ENCODE data around the gene LYSMD2.

LYSMD2 gene

GRCh38 chr15:51681303-51681963 is 56.0 kb downstream of the LYSMD2 start, which contains the start of gene SCG3:
Gene SCG3, plus strand, starts transcription at chr15:51681503. Its CDS starts 253 bp downstream, at chr15:51681756.
- H3K4me1 ChIP-seq (ENCODE audit: insufficient read depth, poor library complexity, severe bottlenecking) = no peaks in the 10 kb centered on the region
- DNase-seq (ENCODE audit: low spot score) = peak; percentile 91
- no peak for TF ChIP-seq CTCF (IDR thresholded peaks at IDR 0.05; ENCODE audit: poor library complexity, severe bottlenecking)
- ATAC-seq (ENCODE audit: low read depth) = peak; percentile 98
- peak within 1 kb of the TSS; percentile 7 for H3K4me3 ChIP-seq (ENCODE audit: severe bottlenecking)
- H3K36me3 ChIP-seq (ENCODE audit: low read depth) = no peaks in the 10 kb centered on the region
- H3K27ac ChIP-seq (ENCODE audit: poor library complexity, severe bottlenecking) = no peak within 1 kb of the TSS
- H3K27me3 ChIP-seq (ENCODE audit: insufficient read depth, poor library complexity, severe bottlenecking) = peaks cover 45% of the 10 kb centered on the region
- H3K9me3 ChIP-seq (ENCODE audit: severe bottlenecking) = no peaks in the 10 kb centered on the region

GRCh38 chr15:51680321-51680720 is 57.1 kb downstream of the LYSMD2 start:
- no peaks in the 10 kb centered on the region for H3K9me3 ChIP-seq (ENCODE audit: severe bottlenecking)

GRCh38 chr15:51678096-51678495 is 59.4 kb downstream of the LYSMD2 start:
- no peaks in the 10 kb centered on the region for H3K36me3 ChIP-seq (ENCODE audit: low read depth)
- H3K27ac ChIP-seq (ENCODE audit: poor library complexity, severe bottlenecking) = no peak overlapping the region
- TF ChIP-seq CTCF (IDR thresholded peaks at IDR 0.05; ENCODE audit: poor library complexity, severe bottlenecking) = no peak
- DNase-seq (ENCODE audit: low spot score) (no peak), ATAC-seq (ENCODE audit: low read depth) (no peak)
- H3K9me3 ChIP-seq (ENCODE audit: severe bottlenecking) = no peaks in the 10 kb centered on the region
- H3K4me3 ChIP-seq (ENCODE audit: severe bottlenecking) = no peak overlapping the region
- H3K4me1 ChIP-seq (ENCODE audit: insufficient read depth, poor library complexity, severe bottlenecking) = no peaks in the 10 kb centered on the region
- H3K27me3 ChIP-seq (ENCODE audit: insufficient read depth, poor library complexity, severe bottlenecking) = peaks cover 20% of the 10 kb centered on the region

More at GRCh38 chr15:51680321-51680720, 57.1 kb downstream of the LYSMD2 start:
- no peak overlapping the region for H3K27ac ChIP-seq (ENCODE audit: poor library complexity, severe bottlenecking)
- no peak overlapping the region for H3K4me3 ChIP-seq (ENCODE audit: severe bottlenecking)
- ATAC-seq (ENCODE audit: low read depth) (no peak), DNase-seq (ENCODE audit: low spot score) (no peak)
- TF ChIP-seq CTCF (IDR thresholded peaks at IDR 0.05; ENCODE audit: poor library complexity, severe bottlenecking) = no peak
- H3K36me3 ChIP-seq (ENCODE audit: low read depth) = no peaks in the 10 kb centered on the region
- no peaks in the 10 kb centered on the region for H3K4me1 ChIP-seq (ENCODE audit: insufficient read depth, poor library complexity, severe bottlenecking)
- peaks cover 41% of the 10 kb centered on the region for H3K27me3 ChIP-seq (ENCODE audit: insufficient read depth, poor library complexity, severe bottlenecking)

- no peak for ATAC-seq (ENCODE audit: low read depth)
- no peak for TF ChIP-seq CTCF (IDR thresholded peaks at IDR 0.05; ENCODE audit: poor library complexity, severe bottlenecking)
- Histone ChIP-seq H3K4me3 (ENCODE audit: severe bottlenecking) (no peak overlapping the region), H3K9me3 (ENCODE audit: severe bottlenecking) (no peaks in the 10 kb centered on the region), H3K27me3 (ENCODE audit: insufficient read depth, poor library complexity, severe bottlenecking) (peaks cover 14% of the 10 kb centered on the region), H3K27ac (ENCODE audit: poor library complexity, severe bottlenecking) (no peak overlapping the region), H3K36me3 (ENCODE audit: low read depth) (no peaks in the 10 kb centered on the region), H3K4me1 (ENCODE audit: insufficient read depth, poor library complexity, severe bottlenecking) (no peaks in the 10 kb centered on the region)
- DNase-seq (ENCODE audit: low spot score) = no peak
These were observed 60.0 kb downstream of the LYSMD2 start for GRCh38 chr15:51677452-51677851.

- H3K4me3 ChIP-seq (ENCODE audit: severe bottlenecking) = no peak overlapping the region
- TF ChIP-seq CTCF (IDR thresholded peaks at IDR 0.05; ENCODE audit: poor library complexity, severe bottlenecking) = no peak
- ATAC-seq (ENCODE audit: low read depth) (no peak), DNase-seq (ENCODE audit: low spot score) (no peak)
- peaks cover 10% of the 10 kb centered on the region for H3K27me3 ChIP-seq (ENCODE audit: insufficient read depth, poor library complexity, severe bottlenecking)
- H3K36me3 ChIP-seq (ENCODE audit: low read depth) = no peaks in the 10 kb centered on the region
- no peaks in the 10 kb centered on the region for H3K9me3 ChIP-seq (ENCODE audit: severe bottlenecking)
- no peak overlapping the region for H3K27ac ChIP-seq (ENCODE audit: poor library complexity, severe bottlenecking)
- no peaks in the 10 kb centered on the region for H3K4me1 ChIP-seq (ENCODE audit: insufficient read depth, poor library complexity, severe bottlenecking)
These were observed 60.4 kb downstream of the LYSMD2 start for GRCh38 chr15:51677021-51677420.

Data from RWPE2 (cell line).